GM19099 (cell line): Measurements from ENCODE around the gene EXOC6.

ENCODE experiments used
- POLR2A ChIP-seq: IDR thresholded peaks from 3 replicates; pipeline ENCODE4 v1.6.1; 2011; ENCODE audit warnings: low read depth; ENCODE audit not compliant: insufficient read length; ENCODE audit errors: extremely low read depth

EXOC6 gene

DNA sequence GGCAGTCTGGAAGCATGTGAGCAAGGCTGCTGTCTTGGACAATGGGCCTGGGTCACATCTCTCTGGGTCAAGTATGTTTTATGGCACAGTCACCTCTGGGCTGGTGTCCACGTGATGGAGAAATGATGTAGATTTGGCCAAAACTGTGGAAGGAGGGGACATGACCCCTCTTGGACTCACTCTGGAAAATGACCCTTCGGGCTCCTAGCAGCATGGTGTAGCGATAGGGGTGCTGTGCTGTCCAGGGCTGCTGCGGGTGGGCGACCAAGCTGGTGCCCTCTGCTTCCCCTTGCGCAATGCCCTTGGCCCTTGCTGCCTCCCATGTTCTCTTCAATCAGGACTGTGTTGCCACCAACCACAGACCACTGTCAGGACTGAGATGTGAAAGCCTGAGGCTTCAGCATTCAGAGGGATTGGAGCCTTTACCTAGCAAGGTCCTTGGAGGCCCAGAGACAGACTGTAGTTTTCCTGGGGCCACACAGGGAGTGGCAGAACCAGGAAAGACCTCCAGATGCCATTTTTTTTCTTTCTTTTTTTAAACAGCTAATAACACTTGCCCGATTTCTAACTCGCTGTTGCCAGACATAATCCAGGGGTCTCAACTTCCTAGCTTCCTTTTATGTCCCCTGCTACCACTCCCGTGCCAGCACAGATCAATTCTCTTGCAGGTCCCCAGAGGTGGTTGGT, 231.5 kb downstream of the EXOC6 start:
- no peak for TF ChIP-seq POLR2A

DNA sequence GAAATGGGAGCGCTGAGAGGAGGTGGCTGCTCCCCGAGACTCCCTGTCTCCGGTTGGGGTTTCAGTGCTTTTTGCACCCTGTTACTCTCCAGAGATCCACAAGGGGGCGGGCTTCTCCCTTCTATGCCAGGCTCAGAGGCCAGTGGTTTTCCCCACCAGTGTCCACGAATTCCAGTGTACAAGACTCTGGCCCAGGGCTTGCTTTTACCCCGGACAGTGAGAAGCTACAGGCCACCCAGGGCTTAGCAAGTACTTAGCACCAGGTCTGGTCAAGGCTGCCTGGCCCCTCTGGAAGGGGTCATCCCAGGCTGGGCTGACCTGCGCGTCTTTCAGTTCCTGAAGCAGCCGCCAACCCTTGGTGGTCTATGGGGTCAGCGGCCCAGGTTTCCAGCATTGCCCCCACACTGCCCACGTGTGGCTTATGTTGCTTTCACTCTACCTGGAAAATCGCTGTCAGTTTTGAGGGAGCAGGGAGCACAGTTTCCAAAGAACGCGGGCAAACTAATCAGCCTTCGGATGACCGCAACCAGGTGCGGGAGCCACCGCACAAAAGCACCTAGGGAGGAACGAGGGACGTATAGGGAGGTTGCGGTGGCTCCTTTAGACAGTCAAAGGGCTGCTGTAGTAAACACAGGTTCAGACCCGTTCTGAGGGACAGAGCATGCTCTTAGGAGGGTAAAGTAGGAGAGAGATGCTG, 232.2 kb downstream of the EXOC6 start:
- no peak for TF ChIP-seq POLR2A

DNA sequence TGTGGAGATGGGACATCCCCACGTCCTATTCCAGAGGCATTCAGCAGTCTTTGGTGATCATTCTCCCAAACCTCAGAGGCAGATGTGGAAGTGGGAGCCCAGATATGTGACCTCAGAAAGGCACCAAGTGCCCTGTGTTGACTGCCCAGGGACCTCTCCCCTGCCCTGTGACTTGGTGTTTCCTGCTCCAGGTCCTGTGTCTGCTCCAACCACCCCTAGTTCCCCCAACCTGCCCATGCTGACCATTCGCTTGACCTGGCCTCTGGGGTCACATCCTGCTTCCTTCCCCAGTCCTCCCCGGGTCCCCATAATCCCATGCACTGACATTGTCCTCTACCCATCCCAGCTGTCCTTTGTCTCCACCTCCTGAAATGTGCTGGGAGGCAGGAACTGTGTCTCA, 233.0 kb downstream of the EXOC6 start:
- no peak for TF ChIP-seq POLR2A

DNA sequence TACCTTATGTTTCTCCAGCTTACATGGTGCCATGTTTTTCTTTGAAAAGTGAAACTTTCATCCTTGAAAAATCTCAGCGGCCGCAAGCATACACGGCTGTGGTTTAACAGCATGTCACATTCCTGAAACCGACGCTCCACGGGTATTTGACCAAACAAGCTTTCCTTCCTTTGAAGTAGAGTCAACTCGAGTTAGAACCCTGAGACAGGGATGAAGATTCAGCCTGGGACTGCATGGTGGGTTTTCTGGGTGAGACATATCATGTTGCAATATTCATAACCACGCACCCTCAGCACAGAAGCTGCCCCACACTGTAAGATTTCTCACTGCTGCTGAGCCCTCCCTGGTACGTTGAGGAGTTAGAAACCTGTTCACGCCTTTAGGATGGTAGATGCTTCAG, 233.5 kb downstream of the EXOC6 start:
- no peak for TF ChIP-seq POLR2A

DNA sequence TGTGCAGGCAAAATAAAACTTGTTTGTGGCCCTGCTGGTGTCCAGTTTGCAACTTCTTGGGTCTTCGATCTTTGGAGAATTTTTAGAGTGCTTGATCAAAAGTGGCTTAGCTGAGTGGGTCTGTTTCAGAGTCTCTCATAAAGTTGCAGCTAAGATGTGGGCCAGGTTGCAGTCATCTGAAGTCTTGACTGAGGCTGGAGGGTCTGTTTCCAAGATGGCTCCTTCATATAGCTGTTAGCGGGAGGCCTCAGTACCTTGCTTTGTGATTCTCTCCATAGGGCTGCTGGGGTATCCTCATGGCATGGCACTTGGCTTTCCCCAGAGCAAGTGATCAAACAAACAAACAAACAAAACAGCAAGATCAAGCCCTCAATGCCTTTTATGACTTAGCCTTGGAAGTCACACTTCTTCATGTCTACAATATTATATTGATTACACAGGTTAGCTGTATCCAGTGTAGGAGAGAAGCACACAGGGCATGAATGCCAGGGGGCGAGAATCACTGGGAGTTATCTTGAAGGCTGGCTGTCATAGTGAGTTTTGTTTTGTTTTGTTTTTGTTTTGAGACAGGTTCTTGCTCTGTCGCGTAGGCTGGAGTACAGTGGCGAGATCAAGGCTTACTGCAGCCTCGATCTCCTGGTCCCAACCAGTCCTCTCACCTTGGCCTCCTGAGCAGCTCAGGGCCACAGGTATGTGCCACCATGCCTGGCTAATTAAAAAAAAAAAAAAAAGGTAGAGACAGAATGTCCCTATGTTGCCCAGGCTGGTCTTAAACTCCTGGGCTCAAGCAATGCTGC, 235.6 kb downstream of the EXOC6 start:
- TF ChIP-seq POLR2A = no peak

DNA sequence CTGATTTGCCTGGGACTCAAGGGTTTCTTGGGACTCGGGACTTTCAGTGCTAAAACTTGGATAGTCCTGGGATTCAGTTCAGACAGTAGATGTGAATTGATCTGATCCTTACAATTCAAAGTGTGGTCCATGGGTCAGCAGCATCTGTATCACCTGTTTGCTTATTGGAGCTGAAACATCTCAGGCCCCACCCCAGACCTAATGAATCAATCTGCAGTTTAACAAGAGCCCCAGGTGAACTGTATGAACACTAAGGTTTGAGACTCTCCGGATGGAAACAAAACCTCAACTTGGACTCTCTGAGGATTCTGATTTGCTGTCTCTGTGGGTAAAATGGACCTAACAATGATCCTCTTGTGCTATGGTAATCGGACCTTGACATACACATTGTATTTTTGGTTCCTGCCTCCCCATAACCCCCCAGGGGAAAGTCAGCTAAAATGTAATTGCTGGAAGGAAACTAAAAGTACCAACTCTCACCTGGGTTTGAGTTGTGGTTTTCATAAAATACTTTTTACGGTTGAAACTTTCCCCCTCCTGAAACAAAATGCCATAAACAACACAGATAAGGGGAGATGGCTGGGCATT, 237.0 kb downstream of the EXOC6 start:
- TF ChIP-seq POLR2A = no peak

DNA sequence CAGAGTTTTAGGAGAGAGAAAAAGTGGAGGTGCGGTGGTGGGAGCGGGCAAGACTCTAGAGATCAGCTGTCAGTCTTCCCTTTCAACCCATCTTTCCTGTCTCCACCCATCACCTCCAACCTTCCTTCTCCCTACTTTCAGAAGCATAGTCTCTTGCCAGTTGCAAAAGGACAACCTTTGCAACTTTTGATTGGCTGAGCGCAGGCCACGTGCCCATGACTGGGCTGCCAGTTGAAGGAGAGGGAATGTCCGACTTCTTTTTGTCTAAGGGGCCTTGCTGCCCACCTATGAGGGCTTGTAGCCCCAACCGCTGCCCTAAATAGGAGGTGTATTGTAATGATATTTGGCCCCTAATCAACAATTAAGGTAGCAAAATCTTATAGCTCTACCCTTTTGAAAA, 238.0 kb downstream of the EXOC6 start:
- TF ChIP-seq POLR2A = no peak

DNA sequence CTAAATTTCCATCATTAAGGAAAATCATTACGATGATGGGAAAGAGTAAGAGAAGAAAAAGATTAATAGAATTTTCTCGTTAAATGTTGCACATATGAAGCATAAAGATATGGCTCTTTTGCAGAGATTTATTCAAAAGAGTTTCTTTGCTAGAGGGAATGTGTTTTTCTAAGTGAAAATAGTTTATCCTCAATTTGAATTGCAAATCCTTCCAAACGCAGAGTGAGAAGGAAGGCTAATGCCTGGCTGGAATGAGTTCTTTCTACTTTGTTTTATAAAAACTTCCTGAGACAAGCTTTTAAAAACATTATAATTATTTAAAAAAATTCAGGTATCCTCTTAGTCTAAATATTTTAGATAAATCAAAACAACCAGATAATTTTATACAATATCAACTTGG, 239.5 kb downstream of the EXOC6 start:
- no peak for TF ChIP-seq POLR2A

DNA sequence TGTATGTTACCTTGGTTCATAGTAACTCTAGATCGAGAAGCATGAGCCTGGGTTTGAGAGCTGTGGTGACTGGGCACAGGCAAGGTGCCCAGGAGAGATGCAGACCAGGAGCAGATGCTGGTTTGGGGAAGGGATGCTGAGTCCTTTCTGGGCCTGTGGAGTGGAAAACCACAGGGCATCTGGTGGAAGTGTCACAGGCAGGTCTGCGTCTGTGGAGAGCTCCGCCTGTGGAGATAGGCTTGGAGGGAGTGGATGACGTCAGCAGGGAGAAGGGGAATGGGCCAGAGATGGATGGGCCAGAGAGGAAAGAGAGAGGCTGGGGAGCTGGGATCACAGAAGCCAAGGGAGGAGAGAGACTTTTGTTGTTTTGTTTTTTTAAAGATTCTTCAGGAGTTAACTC, 240.1 kb downstream of the EXOC6 start:
- TF ChIP-seq POLR2A = no peak

DNA sequence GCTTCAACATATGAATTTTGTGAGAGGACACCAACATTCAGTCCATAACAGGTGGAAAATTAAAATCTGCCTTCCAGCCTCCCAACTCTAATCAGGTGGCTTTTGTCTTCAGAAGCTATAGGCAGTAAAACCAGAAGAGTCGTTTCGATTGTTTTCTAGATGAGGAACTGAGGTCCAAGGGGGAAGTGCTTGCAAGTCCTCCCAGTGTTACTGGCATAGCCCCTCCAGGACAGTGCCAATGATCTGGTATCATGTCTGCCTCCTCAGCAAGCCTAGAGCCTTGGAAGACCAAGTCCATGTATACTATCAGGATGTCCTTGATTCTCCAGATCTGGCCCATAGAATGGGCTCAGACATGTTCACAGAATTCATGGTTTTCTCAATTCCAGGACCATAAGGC, 242.3 kb downstream of the EXOC6 start:
- no peak for TF ChIP-seq POLR2A

DNA sequence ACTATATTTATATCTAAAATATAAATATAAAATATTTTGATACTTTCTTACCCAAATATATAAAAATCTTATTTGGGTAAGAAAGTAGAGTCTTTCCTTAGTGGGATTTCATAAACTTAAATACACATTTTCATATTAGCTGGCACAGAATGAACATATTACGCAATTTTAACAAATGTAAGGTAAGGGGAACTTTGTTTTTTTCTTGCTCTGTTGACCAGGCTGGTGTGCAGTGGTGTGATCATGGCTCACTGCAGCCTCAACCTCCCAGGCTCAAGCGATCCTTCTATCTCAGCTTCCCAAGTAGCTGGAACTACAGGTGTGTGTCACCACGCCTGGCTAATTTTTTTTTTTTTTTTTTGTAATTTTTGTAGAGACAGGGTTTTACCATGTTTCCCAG, 243.6 kb downstream of the EXOC6 start:
- TF ChIP-seq POLR2A = no peak

DNA sequence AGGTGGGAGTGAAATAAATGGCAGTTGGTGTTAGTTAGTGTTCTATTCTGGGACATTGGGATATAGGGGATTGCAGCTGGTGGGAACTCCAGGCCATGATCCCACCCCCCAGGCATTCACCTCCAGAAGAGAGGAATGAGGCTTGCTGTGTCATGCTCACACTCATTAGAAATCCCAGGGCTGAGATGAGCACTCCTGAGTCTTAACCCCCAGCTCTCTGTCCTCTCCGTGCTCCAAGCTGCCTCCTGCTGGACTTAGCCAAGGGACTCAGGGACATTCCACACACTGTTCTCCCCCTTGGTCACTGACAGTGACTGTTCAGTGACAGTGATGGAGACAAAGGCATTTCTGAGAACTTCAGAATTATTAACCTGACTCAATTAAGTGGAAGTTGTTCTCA, 246.9 kb downstream of the EXOC6 start:
- TF ChIP-seq POLR2A = no peak

DNA sequence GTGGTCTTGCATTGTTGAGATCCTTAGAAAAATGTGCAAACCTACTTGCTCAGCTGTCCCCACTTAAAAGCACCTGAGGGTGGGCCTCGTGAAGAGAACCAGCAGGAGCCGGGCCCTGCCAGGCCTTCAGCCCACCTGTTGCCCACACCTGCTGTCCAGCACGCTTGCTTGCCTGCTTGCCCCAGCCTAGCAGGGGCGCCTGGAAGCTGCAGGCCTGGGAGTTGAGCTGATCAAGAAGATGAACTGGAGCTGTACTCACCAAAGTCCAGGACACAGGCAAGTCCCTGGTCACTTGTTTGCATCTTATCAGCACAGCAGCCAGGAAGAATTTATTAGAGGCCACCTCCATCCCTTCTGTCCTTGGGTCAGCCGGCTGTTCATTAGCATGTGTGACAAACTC, 248.6 kb downstream of the EXOC6 start:
- no peak for TF ChIP-seq POLR2A

DNA sequence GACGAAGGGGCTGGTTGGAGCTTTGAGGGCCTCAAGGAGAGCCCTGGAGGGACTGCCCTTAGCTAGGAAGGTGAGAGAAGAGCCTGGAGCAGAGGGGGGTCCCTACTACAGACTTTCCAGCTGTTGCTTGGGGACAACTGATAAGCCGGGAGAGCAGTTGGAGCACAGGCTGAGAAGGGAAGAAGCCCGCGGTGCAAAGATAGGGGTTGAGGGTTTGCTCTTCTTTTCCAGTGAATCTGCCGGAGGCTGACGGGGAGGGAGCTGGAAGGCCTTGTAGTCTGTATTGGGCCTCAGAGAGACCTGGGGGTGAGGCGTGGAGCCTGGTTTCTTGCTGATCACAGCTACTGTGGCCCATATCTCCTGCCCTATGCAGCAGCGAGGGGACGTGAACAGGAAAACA, 249.1 kb downstream of the EXOC6 start:
- TF ChIP-seq POLR2A = no peak

DNA sequence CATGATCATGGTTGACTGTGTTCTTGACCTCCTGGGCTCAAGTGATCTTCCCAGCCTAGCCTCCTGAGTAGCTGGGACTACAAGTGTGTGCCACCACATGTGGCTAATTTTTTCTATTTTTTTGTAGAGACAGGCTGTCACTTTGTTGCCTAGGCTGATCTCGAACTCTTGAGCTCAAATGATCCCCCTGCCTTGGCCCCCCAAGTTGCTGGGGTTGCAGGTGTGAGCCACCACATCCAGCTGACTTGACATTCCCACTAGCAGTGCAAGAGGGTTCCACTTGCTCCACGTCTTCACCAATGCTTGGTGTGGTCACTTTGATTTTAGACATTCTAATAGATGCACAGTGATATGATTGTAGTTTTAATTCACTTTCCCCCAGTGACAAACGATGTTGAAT, 250.5 kb downstream of the EXOC6 start:
- TF ChIP-seq POLR2A = no peak
